Measurements from ENCODE around the gene MACROH2A1.

Gene MACROH2A1

DNA sequence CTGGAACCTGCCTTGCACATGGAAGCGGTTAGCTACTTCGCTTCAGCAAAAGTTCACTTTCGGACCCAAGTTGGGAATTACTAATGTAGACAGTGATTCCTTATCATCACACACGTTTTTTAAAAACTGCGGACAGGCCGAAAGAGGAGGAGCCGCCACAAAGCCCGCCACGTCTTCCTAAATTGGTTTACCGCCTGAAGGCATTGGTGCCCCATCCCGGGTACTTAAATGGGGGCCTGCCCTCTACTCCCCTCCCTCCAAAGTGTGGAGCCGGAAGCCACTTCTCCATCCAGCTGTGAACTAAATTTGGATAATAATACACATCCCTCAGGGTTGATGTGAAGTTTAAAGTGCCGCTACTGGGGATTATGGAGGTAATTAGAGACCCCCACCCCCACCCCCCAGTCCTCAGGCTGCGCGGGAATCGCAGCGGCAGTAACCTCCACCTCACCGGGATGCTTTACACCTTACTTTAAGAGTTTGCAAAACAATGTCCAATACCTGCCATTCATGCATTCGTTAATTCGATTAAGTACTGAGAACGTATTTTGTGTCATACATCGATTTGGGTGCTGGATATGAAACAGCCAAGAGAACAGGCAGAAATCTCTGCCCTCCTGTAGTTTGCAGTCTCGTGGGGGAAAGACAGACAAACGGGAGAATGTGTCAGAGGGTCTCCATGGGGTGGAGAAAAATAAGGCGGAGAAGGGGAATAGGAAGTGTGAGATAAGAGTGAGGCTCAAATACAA is 937 bp upstream of the MACROH2A1 start:
- Histone ChIP-seq H3K36me3 (ENCODE audit: insufficient read depth, low read length) (no peaks in the 10 kb centered on the region), H3K4me1 (ENCODE audit: insufficient read depth, low read length) (peaks cover 32% of the 10 kb centered on the region), H3K4me3 (ENCODE audit: low read length) (peak overlapping the region; percentile 95), H2AFZ (ENCODE audit: low read depth, low read length) (peak overlapping the region; percentile 98), H3K27me3 (ENCODE audit: insufficient read depth, low read length) (no peaks in the 10 kb centered on the region), H3K9me3 (ENCODE audit: low read length) (no peaks in the 10 kb centered on the region)

DNA sequence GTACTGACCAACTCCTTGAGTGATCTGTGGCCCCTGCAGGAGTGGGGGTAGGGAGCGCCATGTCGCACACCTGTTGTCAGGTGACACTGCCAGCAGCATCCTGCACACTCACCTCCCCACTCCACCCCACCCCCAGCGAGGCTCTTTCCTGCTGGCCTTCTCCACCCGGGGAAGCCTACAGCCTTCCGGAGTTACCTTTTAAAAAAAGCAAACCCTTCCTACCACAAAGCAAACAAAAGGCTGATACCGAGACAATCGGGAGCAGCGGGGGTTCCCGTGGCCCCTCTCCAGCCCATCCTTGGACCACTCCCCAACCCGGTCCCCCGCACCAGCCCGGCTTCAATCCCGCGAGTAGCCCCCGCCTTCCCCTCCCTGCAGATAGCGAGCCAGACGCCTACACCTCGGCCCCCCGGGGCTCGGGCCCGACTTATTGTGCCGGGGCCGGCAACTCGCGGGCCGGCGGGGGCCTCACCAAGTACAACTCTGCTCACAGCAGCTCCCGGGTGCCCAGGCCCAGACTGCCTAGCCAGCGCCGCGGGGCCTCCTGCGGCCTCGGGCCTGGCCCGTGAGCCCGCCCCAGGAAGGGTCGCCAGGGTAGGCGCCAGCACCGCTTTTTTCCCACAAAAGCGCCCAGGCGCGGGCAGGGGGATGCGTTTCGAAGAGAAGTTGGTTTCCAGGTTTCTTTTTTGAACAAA is 724 bp downstream of the MACROH2A1 start:
- peaks cover 3% of the 10 kb centered on the region for H3K36me3 ChIP-seq (ENCODE audit: insufficient read depth, low read length)
- peaks cover 32% of the 10 kb centered on the region for H3K4me1 ChIP-seq (ENCODE audit: insufficient read depth, low read length)
- H3K9me3 ChIP-seq (ENCODE audit: low read length): no peaks in the 10 kb centered on the region
- no peaks in the 10 kb centered on the region for H3K27me3 ChIP-seq (ENCODE audit: insufficient read depth, low read length)
- peak overlapping the region; percentile 95 for H3K4me3 ChIP-seq (ENCODE audit: low read length)
- peak overlapping the region; percentile 98 for H2AFZ ChIP-seq (ENCODE audit: low read depth, low read length)

DNA sequence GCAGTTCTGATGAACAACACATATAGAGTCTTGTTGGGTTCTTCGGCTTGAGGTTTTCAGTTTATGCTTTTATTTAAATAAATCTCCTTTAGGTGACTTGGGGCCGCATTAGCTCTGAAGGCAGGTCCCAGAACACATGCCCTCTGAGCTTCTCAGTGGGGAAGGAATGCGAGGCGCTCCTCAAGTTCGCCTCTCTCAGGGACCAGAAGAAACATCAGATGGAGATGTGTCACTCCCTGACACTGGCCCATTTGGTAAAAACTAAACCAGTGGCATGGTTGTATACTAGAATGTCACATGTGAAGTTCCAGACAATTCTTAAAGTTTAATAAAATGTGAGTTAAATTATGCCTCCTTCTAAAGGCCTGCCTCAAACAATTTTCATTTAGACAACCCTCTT is 1.9 kb downstream of the MACROH2A1 start:
- H3K4me3 ChIP-seq (ENCODE audit: low read length): peak overlapping the region; percentile 95
- H3K4me1 ChIP-seq (ENCODE audit: insufficient read depth, low read length): peaks cover 32% of the 10 kb centered on the region

DNA sequence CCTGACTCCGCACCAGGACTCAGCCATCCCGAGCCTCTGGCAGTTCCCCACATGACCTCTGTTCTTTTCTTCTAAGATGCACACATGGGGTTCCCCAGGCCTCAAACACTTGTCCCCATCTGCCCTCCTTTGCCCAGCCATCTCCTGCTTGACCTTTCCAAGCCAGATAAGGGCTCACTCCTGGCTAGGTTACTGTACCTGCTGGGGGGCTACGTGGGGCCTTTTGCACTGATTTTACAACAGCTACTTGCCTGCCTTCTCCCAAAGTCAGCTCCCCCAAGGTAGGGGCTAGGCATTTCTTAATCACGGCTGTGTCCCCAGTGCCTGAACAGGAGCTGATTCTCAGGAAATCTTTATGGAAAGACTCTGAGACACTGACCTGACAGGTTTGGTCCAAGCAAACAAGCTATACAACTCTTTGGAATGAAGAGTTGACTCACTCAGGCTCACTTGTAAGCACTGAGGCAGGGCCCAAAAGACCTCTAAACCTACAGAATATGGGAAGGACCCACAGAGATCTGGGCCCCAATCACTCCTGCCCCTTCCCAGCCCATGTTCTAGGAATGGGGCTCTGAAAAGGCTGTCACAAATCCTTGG is 2.5 kb downstream of the MACROH2A1 start:
- Histone ChIP-seq H3K4me1 (ENCODE audit: insufficient read depth, low read length) (peaks cover 33% of the 10 kb centered on the region), H2AFZ (ENCODE audit: low read depth, low read length) (no peak overlapping the region), H3K36me3 (ENCODE audit: insufficient read depth, low read length) (peaks cover 13% of the 10 kb centered on the region), H3K27me3 (ENCODE audit: insufficient read depth, low read length) (no peaks in the 10 kb centered on the region), H3K4me3 (ENCODE audit: low read length) (no peak overlapping the region), H3K9me3 (ENCODE audit: low read length) (no peaks in the 10 kb centered on the region)

More for the DNA sequence above, 1.9 kb downstream of the MACROH2A1 start:
- Histone ChIP-seq H3K36me3 (ENCODE audit: insufficient read depth, low read length) (peaks cover 13% of the 10 kb centered on the region), H2AFZ (ENCODE audit: low read depth, low read length) (no peak overlapping the region), H3K9me3 (ENCODE audit: low read length) (no peaks in the 10 kb centered on the region), H3K27me3 (ENCODE audit: insufficient read depth, low read length) (no peaks in the 10 kb centered on the region)

DNA sequence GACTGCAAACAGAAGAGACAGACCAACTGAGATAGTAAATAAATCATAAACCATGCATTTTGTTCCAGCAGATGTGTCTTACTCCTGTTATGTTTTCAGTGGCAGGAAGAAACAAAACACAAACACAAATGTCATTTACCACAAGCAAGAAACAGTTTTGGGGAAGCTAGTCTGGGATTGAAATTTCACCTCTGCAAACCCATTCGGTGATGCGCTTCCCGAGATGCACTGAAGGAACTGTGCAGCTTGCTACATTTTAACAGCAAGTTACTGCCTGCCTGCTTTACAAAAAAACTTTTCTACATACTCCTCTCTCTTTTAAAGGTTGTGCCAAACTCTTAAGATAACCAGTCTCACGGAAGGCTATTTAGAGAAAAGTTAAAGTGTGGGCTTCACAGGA is 3.2 kb downstream of the MACROH2A1 start:
- Histone ChIP-seq H3K27me3 (ENCODE audit: insufficient read depth, low read length) (no peaks in the 10 kb centered on the region), H2AFZ (ENCODE audit: low read depth, low read length) (no peak overlapping the region), H3K9me3 (ENCODE audit: low read length) (no peaks in the 10 kb centered on the region), H3K4me3 (ENCODE audit: low read length) (no peak overlapping the region), H3K4me1 (ENCODE audit: insufficient read depth, low read length) (peaks cover 32% of the 10 kb centered on the region), H3K36me3 (ENCODE audit: insufficient read depth, low read length) (peaks cover 16% of the 10 kb centered on the region)

DNA sequence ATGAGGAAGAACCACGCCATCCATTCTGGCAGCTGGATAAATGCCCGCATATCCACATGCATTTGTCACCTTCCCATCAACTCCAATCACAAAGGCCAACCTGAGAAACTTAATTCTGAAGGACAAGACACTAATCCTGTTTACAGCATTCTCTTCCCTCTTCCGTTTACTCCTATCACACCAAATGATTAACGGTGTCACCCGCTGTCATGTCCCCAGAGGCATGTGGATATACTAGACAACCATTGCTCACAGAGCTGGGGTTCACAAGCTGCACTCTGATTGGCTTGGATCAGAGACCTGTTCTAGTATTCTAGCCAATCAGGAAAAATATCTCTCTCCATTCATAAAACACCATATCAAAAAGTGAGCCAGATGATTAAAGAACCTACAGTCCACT is 3.6 kb downstream of the MACROH2A1 start:
- Histone ChIP-seq H3K27me3 (ENCODE audit: insufficient read depth, low read length) (no peaks in the 10 kb centered on the region), H3K36me3 (ENCODE audit: insufficient read depth, low read length) (peaks cover 16% of the 10 kb centered on the region), H3K9me3 (ENCODE audit: low read length) (no peaks in the 10 kb centered on the region), H3K4me1 (ENCODE audit: insufficient read depth, low read length) (peaks cover 28% of the 10 kb centered on the region), H3K4me3 (ENCODE audit: low read length) (no peak overlapping the region), H2AFZ (ENCODE audit: low read depth, low read length) (no peak overlapping the region)

DNA sequence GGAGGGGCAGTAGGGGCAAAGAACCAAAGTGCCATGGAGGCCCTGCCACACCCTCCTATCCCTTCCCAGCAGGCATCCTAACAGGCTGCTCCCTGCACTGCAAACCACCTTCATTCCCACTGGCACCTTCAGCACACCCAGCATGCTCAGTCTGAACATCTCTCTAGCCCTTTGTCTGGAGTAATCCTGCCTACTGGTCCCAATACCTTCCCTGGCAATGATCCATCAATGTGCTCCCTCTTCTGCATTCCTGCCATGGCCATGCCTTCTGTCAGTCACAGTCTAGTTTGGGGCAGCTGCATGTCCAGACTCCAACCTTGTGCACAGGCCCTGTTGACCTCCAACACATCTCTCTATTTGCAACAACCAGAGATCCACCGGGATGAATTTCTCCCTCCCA is 4.9 kb downstream of the MACROH2A1 start:
- H3K4me3 ChIP-seq (ENCODE audit: low read length): no peak overlapping the region
- no peaks in the 10 kb centered on the region for H3K9me3 ChIP-seq (ENCODE audit: low read length)
- peaks cover 25% of the 10 kb centered on the region for H3K36me3 ChIP-seq (ENCODE audit: insufficient read depth, low read length)
- H3K4me1 ChIP-seq (ENCODE audit: insufficient read depth, low read length): peaks cover 23% of the 10 kb centered on the region
- H2AFZ ChIP-seq (ENCODE audit: low read depth, low read length): no peak overlapping the region
- H3K27me3 ChIP-seq (ENCODE audit: insufficient read depth, low read length): no peaks in the 10 kb centered on the region

DNA sequence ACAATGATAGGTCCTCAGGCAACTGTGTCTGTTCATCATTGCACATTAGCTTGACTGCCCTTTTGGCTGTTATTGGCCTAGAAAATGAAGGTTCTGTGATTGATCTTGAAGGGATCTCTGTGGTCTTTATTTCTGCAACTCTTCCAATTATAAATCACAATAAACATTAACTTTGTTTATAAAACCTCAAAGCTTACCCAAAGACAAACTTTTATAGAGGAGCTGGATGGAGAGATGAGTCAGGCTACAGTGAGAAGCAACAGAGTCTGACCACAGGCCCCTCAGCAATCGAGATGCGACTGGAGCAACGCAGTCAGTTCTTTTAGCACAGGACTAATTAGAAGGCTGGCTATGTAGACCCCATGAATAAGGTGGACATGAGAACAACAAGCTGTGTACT is 5.3 kb downstream of the MACROH2A1 start:
- Histone ChIP-seq H3K27me3 (ENCODE audit: insufficient read depth, low read length) (no peaks in the 10 kb centered on the region), H2AFZ (ENCODE audit: low read depth, low read length) (no peak overlapping the region), H3K9me3 (ENCODE audit: low read length) (no peaks in the 10 kb centered on the region), H3K4me3 (ENCODE audit: low read length) (no peak overlapping the region), H3K36me3 (ENCODE audit: insufficient read depth, low read length) (peaks cover 29% of the 10 kb centered on the region), H3K4me1 (ENCODE audit: insufficient read depth, low read length) (peaks cover 23% of the 10 kb centered on the region)

DNA sequence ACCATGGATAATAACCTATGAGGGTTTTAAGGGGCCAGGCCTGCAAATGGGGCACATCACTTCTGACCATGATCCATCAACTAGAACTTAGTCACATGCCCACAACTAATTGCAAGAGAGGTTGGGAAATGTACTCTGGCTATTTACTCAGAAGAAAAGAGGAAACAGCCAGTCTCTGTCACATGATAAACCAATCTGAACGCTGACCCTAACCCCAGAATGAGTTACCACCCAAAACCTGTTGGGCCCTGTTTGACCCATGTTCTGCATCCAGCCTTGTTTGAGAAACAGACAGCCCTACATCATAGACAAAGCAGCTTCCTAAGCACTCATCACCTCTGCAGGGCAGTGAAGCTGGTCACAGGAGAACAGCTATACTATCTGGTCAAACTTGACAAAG is 5.8 kb downstream of the MACROH2A1 start:
- H3K4me1 ChIP-seq (ENCODE audit: insufficient read depth, low read length): peaks cover 23% of the 10 kb centered on the region
- peaks cover 34% of the 10 kb centered on the region for H3K36me3 ChIP-seq (ENCODE audit: insufficient read depth, low read length)
- no peak overlapping the region for H2AFZ ChIP-seq (ENCODE audit: low read depth, low read length)
- H3K27me3 ChIP-seq (ENCODE audit: insufficient read depth, low read length): no peaks in the 10 kb centered on the region
- H3K4me3 ChIP-seq (ENCODE audit: low read length): no peak overlapping the region
- no peaks in the 10 kb centered on the region for H3K9me3 ChIP-seq (ENCODE audit: low read length)

DNA sequence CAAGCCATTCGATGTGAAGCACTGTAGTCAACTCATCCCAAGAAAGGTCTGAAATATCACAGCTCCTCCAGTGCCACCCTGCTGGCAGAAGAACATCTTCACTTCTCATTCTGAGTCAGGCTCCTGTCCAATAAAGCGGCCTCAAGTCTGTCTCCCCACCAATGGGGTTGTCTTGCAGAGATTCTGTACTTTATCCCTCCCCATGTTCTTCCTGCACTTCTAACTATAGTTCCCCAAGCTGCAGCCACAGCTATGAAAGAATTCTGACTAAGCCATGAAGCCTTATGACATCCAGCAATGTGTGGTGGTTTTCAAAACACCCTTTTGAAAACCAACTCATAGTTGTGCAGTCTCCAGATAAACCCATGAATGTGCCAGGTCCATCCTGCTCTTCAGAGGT is 6.8 kb downstream of the MACROH2A1 start:
- no peaks in the 10 kb centered on the region for H3K9me3 ChIP-seq (ENCODE audit: low read length)
- no peak overlapping the region for H2AFZ ChIP-seq (ENCODE audit: low read depth, low read length)
- no peaks in the 10 kb centered on the region for H3K27me3 ChIP-seq (ENCODE audit: insufficient read depth, low read length)
- H3K36me3 ChIP-seq (ENCODE audit: insufficient read depth, low read length): peaks cover 42% of the 10 kb centered on the region
- no peak overlapping the region for H3K4me3 ChIP-seq (ENCODE audit: low read length)
- H3K4me1 ChIP-seq (ENCODE audit: insufficient read depth, low read length): peaks cover 14% of the 10 kb centered on the region

DNA sequence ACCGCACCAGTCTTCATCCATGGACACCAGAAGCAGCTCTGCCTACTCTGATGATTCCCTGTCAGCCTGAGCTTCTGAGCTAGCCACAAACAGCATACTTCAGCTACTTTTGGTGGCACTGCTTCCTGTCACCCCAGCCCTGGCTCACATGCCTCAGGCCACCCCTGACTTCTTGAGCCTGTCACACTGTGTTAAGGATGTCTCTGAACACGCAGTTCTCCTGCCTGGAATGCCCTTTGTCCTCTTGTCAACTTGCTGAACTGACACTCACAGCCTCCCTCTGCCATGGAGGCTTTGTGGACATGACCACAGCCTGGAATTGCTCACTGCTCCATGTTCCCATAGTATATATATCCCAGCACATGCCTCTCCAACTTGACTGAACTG is 7.2 kb downstream of the MACROH2A1 start:
- Histone ChIP-seq H3K27me3 (ENCODE audit: insufficient read depth, low read length) (no peaks in the 10 kb centered on the region), H3K9me3 (ENCODE audit: low read length) (no peaks in the 10 kb centered on the region), H2AFZ (ENCODE audit: low read depth, low read length) (no peak overlapping the region), H3K36me3 (ENCODE audit: insufficient read depth, low read length) (peaks cover 46% of the 10 kb centered on the region), H3K4me3 (ENCODE audit: low read length) (no peak overlapping the region), H3K4me1 (ENCODE audit: insufficient read depth, low read length) (peaks cover 10% of the 10 kb centered on the region)

DNA sequence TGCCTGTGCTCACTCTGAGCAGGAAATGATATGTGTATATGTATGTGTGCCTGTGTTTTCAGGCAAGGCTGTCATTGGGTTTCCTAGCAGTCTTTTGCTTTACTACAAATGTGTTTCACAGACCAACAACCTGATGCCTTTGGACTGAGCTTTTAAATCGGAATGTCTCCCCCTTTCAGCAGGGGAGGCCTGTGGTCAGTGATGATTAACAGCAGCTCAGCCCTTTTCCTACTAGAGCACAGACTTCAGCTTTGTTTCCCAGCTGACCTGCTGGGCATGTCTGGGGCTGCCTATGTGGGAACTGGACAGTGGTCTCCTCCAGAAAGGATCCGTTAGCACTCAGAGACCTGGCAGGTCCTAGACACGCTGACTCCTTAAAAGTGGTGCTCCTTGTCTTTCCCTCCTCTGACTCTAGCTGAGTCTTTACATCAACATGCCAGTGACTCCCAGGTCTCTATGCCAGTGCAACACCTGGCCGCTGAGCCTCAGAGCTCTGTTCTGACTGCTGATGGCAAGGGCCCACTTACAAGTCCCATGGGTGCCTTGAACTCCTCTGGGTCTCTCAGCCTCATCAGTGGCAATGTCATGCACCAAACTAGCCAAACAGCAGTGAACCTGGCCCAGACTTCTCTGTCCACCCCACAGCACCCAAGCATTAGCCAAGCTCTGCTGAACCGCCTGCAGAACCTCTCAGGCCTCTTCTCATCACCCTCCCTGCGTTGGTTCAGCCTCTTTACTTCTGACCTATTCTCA is 7.7 kb downstream of the MACROH2A1 start:
- Histone ChIP-seq H3K4me1 (ENCODE audit: insufficient read depth, low read length) (peaks cover 4% of the 10 kb centered on the region), H3K36me3 (ENCODE audit: insufficient read depth, low read length) (peaks cover 51% of the 10 kb centered on the region), H2AFZ (ENCODE audit: low read depth, low read length) (no peak overlapping the region), H3K27me3 (ENCODE audit: insufficient read depth, low read length) (no peaks in the 10 kb centered on the region), H3K4me3 (ENCODE audit: low read length) (no peak overlapping the region), H3K9me3 (ENCODE audit: low read length) (no peaks in the 10 kb centered on the region)

All from neuron (in vitro differentiated cells).